Ovary (tissue), 3 donors: Measurements from ENCODE around the gene ISG20L2.

ENCODE experiments used
- EP300 ChIP-seq: sonication (generic); formaldehyde crosslinking; IDR thresholded peaks from one replicate; pipeline ENCODE4 v1.6.1; 2017; ENCODE audit warnings: antibody characterized with exemption
- POLR2A ChIP-seq: fragments of 450-650 bp; IDR thresholded peaks from one replicate; pipeline ENCODE4 v1.6.1; 2017; ENCODE audit warnings: antibody characterized with exemption, mild to moderate bottlenecking, moderate library complexity
- TF ChIP-seq, protein P1 (sequence below), 3 donors: fragments of 450-650 bp in 2 of 3; fragments of 200-600 bp in 1 of 3; IDR thresholded peaks; one replicate each; pipeline versions ENCODE4 v1.5.1 to v1.8.0; 2016 to 2022; ENCODE audit warnings: antibody characterized with exemption in 3 of 3, mild to moderate bottlenecking in 1 of 3
- donor health status: DM: no; HTN: no; CAD: no.

DNA sequence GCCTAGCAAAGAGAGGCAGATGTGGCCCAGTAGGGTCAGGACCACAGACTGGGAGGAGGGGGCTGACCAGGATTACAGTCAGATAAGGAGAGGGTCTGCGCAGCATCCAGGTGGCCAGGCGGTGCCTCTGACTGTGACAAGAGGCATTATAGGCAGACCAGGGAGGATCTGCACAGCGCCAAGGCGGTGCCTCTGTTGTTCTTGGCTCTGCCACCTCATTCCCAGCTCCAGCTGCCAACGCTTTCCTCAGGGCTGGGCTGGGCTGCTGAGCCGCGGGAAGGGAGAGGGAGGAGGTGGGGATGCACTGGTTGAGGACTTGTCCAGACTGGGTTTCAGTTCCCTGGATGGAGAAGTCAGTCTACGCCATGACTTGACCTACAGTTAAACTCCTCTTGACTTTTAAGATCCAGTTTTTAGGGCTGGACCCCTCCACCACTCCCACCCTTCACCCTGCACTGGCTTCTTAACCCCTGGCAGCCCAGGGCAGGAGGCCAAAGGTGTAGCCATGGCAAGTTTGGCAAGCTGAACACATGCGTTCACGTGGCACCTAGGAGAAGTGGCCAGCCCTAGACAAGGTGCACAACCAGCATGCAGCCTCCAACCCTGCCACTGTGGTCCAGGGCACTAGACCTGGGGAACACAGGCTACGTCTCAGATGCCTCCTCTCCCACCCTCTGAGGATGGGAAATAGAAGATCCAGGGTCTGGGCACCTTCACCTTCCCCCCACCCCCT is 18.6 kb downstream of the ISG20L2 start:
- TF ChIP-seq, protein P1, sequence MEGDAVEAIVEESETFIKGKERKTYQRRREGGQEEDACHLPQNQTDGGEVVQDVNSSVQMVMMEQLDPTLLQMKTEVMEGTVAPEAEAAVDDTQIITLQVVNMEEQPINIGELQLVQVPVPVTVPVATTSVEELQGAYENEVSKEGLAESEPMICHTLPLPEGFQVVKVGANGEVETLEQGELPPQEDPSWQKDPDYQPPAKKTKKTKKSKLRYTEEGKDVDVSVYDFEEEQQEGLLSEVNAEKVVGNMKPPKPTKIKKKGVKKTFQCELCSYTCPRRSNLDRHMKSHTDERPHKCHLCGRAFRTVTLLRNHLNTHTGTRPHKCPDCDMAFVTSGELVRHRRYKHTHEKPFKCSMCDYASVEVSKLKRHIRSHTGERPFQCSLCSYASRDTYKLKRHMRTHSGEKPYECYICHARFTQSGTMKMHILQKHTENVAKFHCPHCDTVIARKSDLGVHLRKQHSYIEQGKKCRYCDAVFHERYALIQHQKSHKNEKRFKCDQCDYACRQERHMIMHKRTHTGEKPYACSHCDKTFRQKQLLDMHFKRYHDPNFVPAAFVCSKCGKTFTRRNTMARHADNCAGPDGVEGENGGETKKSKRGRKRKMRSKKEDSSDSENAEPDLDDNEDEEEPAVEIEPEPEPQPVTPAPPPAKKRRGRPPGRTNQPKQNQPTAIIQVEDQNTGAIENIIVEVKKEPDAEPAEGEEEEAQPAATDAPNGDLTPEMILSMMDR (IDR thresholded peaks at IDR 0.05) = no peak
- TF ChIP-seq POLR2A = no peak
- no peak for TF ChIP-seq EP300
